Fibroblast of lung (primary cell): ENCODE measurements around the gene FAM3B.

Source experiments
- EZH2 ChIP-seq: IDR thresholded peaks from 2 replicates; pipeline ENCODE4 v1.5.1; 2012; ENCODE audit warnings: low read length, control low read depth, mild to moderate bottlenecking; ENCODE audit errors: missing control alignments
- TF ChIP-seq, protein P1 (sequence below), 2 donors: IDR thresholded peaks in 1 of 2; conservative IDR thresholded peaks in 1 of 2; 1 replicate in 1 of 2; 2 replicates in 1 of 2; pipeline ENCODE4 v1.5.1; 2011 to 2012; ENCODE audit warnings: low read length in 2 of 2, control low read depth in 1 of 2, inconsistent platforms in 1 of 2, low read depth in 1 of 2, mild to moderate bottlenecking in 1 of 2

- TF ChIP-seq, protein P1, sequence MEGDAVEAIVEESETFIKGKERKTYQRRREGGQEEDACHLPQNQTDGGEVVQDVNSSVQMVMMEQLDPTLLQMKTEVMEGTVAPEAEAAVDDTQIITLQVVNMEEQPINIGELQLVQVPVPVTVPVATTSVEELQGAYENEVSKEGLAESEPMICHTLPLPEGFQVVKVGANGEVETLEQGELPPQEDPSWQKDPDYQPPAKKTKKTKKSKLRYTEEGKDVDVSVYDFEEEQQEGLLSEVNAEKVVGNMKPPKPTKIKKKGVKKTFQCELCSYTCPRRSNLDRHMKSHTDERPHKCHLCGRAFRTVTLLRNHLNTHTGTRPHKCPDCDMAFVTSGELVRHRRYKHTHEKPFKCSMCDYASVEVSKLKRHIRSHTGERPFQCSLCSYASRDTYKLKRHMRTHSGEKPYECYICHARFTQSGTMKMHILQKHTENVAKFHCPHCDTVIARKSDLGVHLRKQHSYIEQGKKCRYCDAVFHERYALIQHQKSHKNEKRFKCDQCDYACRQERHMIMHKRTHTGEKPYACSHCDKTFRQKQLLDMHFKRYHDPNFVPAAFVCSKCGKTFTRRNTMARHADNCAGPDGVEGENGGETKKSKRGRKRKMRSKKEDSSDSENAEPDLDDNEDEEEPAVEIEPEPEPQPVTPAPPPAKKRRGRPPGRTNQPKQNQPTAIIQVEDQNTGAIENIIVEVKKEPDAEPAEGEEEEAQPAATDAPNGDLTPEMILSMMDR (conservative IDR thresholded peaks at IDR 0.05 in 1 of 2, IDR thresholded peaks at IDR 0.05 in 1 of 2; ENCODE audit: low read depth in 1 of 2, low read length in 2 of 2) = no peak
- no peak for TF ChIP-seq EZH2
Observed at GRCh38 chr21:41337515-41337914, 20.9 kb downstream of the FAM3B start.
